Measurements from ENCODE around the gene NUAK2. TPM values are rescaled to one million over a fixed set of nuclear protein-coding genes. Genes with fewer than 3 reads are reported as not detected.

Gene NUAK2
- total RNA-seq, 1 experiment from 2014 or later: 25.7 TPM

- CTCF ChIA-PET: no interaction called here
- H3K36me3 Mint-ChIP-seq (ENCODE audit: insufficient read depth, unreplicated experiment): peaks cover 90% of the 10 kb centered on the region
These were observed 10.4 kb downstream of the NUAK2 start for GRCh38 chr1:205310976-205311704.

DNA sequence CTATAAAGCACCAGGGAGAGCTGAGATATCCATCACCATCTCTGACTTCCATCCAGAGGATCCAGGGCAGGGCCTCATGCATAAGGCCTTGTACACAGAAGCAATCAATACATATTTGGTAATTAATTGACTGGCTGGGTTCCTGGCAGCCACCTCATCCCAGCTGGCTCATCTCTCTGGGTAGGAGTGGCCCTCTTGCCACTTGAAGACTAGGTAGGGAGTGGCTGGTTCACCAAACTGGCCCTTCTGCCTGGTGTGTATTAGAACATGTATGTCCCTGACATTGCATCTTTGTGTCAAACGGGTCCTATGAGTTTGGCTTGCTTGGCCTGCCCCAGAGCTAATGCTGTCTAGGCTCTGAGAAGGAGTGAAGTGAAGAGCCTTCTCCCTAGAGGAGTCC is 11.8 kb downstream of the NUAK2 start:
- H3K36me3 ChIP-seq (ENCODE audit: control insufficient read depth, insufficient read depth, low read length): peaks cover 6% of the 10 kb centered on the region
- CTCF ChIA-PET: no interaction called here
- POLR2A ChIA-PET: interaction anchor here (1.3 kb wide), 1 partner anchor 8 kb away, joined by 3 read pairs; no protein-coding TSS in a partner anchor

More at GRCh38 chr1:205310976-205311704, 10.4 kb downstream of the NUAK2 start:
- H3K9me3 ChIP-seq: no peaks in the 10 kb centered on the region
- H3K36me3 ChIP-seq (ENCODE audit: control insufficient read depth, insufficient read depth, low read length): peaks cover 5% of the 10 kb centered on the region
- TF ChIP-seq, protein P1, sequence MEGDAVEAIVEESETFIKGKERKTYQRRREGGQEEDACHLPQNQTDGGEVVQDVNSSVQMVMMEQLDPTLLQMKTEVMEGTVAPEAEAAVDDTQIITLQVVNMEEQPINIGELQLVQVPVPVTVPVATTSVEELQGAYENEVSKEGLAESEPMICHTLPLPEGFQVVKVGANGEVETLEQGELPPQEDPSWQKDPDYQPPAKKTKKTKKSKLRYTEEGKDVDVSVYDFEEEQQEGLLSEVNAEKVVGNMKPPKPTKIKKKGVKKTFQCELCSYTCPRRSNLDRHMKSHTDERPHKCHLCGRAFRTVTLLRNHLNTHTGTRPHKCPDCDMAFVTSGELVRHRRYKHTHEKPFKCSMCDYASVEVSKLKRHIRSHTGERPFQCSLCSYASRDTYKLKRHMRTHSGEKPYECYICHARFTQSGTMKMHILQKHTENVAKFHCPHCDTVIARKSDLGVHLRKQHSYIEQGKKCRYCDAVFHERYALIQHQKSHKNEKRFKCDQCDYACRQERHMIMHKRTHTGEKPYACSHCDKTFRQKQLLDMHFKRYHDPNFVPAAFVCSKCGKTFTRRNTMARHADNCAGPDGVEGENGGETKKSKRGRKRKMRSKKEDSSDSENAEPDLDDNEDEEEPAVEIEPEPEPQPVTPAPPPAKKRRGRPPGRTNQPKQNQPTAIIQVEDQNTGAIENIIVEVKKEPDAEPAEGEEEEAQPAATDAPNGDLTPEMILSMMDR (IDR thresholded peaks at IDR 0.05; ENCODE audit: insufficient read depth in 1 of 2, low read depth in 1 of 2, low read length in 1 of 2, severe bottlenecking in 1 of 2, unreplicated experiment in 1 of 2): no peak
- Mint-ChIP-seq H3K9me3 (ENCODE audit: unreplicated experiment) (no peaks in the 10 kb centered on the region), H3K27me3 (ENCODE audit: insufficient read depth, unreplicated experiment) (no peaks in the 10 kb centered on the region), H3K4me1 (ENCODE audit: low read depth, unreplicated experiment) (peaks cover 24% of the 10 kb centered on the region), H3K27ac (ENCODE audit: unreplicated experiment) (peak overlapping the region; percentile 66), H3K4me3 (ENCODE audit: unreplicated experiment) (no peak overlapping the region)
- intact Hi-C loops (cut with micrococcal nuclease; ENCODE audit: unreplicated experiment): no loop called here
- H3K4me3 ChIP-seq (ENCODE audit: low read depth, low read length): no peak overlapping the region
- POLR2A ChIA-PET: interaction anchor here (0.5 kb wide), 1 partner anchor 138 kb away, joined by 3 read pairs; no protein-coding TSS in a partner anchor
- H3K27me3 ChIP-seq (replicated peaks; ENCODE audit: control insufficient read depth, insufficient read depth, low read length): no peaks in the 10 kb centered on the region
- DNase-seq: no peak
- no TSS peak for BruUV-seq (replicated peaks)
- peaks cover 47% of the 10 kb centered on the region for H3K4me1 ChIP-seq

DNA sequence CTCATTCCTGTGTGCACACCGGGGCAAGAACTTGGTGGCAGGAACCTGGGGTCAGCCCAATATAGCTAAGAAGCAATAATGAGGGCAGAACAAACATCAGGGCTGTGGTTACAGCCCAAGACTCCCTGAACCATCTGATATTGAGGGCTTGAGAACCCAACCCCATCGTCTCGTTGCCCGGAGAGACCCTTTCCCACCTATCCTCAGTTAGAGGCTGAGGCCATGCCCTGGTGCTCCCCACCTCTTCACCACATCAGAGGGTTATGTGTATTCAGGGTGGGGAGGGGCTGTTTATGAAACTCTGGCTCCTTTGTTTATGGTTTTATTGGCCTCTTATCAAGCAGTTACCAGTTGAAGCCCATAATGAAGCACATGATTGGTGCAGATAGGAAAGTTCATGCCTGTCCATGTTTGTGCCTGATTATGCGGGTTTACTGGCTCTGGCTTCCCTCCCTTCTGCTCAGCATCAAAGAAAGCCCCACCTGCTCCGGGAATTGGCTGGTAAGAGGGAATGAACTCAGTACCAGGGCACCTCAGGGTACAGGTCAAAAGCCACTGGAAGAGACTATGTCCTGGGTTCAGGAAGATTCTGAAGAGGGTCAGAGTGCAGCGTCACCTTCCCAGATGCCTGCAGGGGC is 14.5 kb downstream of the NUAK2 start:
- peaks cover 99% of the 10 kb centered on the region for H3K36me3 Mint-ChIP-seq (ENCODE audit: insufficient read depth, unreplicated experiment)
- H3K9me3 ChIP-seq: no peaks in the 10 kb centered on the region
- CTCF ChIA-PET: interaction anchor here (1.2 kb wide), 1 partner anchor 34 kb away, joined by 3 read pairs; no protein-coding TSS in a partner anchor
- H3K9me3 Mint-ChIP-seq (ENCODE audit: unreplicated experiment): no peaks in the 10 kb centered on the region
- peak overlapping the region; percentile 22 for H3K4me3 Mint-ChIP-seq (ENCODE audit: unreplicated experiment)
- TF ChIP-seq, protein P1 (IDR thresholded peaks at IDR 0.05; ENCODE audit: insufficient read depth in 1 of 2, low read depth in 1 of 2, low read length in 1 of 2, severe bottlenecking in 1 of 2, unreplicated experiment in 1 of 2): no peak
- peak overlapping the region; percentile 59 for H3K27ac Mint-ChIP-seq (ENCODE audit: unreplicated experiment)
- H3K27me3 Mint-ChIP-seq (ENCODE audit: insufficient read depth, unreplicated experiment): no peaks in the 10 kb centered on the region
- no peak overlapping the region for H3K4me3 ChIP-seq (ENCODE audit: low read depth, low read length)
- H3K4me1 Mint-ChIP-seq (ENCODE audit: low read depth, unreplicated experiment): peaks cover 40% of the 10 kb centered on the region
- H3K27me3 ChIP-seq (replicated peaks; ENCODE audit: control insufficient read depth, insufficient read depth, low read length): no peaks in the 10 kb centered on the region
- DNase-seq: peak; percentile 49 to 77
- peaks cover 43% of the 10 kb centered on the region for H3K4me1 ChIP-seq
- POLR2A ChIA-PET: no interaction called here
- intact Hi-C loops (cut with micrococcal nuclease; ENCODE audit: unreplicated experiment): no loop called here
- no TSS peak for BruUV-seq (replicated peaks)
- peaks cover 13% of the 10 kb centered on the region for H3K36me3 ChIP-seq (ENCODE audit: control insufficient read depth, insufficient read depth, low read length)

More for the DNA sequence above, 11.8 kb downstream of the NUAK2 start:
- no TSS peak for BruUV-seq (replicated peaks)
- no peak for DNase-seq
- TF ChIP-seq, protein P1 (IDR thresholded peaks at IDR 0.05; ENCODE audit: insufficient read depth in 1 of 2, low read depth in 1 of 2, low read length in 1 of 2, severe bottlenecking in 1 of 2, unreplicated experiment in 1 of 2): no peak
- peaks cover 33% of the 10 kb centered on the region for H3K4me1 ChIP-seq
- no peaks in the 10 kb centered on the region for H3K9me3 ChIP-seq
- intact Hi-C loops (cut with micrococcal nuclease; ENCODE audit: unreplicated experiment): no loop called here
- Mint-ChIP-seq H3K27me3 (ENCODE audit: insufficient read depth, unreplicated experiment) (no peaks in the 10 kb centered on the region), H3K4me3 (ENCODE audit: unreplicated experiment) (no peak overlapping the region), H3K27ac (ENCODE audit: unreplicated experiment) (no peak overlapping the region), H3K36me3 (ENCODE audit: insufficient read depth, unreplicated experiment) (peaks cover 100% of the 10 kb centered on the region), H3K4me1 (ENCODE audit: low read depth, unreplicated experiment) (peaks cover 28% of the 10 kb centered on the region), H3K9me3 (ENCODE audit: unreplicated experiment) (no peaks in the 10 kb centered on the region)
- H3K4me3 ChIP-seq (ENCODE audit: low read depth, low read length): no peak overlapping the region
- no peaks in the 10 kb centered on the region for H3K27me3 ChIP-seq (replicated peaks; ENCODE audit: control insufficient read depth, insufficient read depth, low read length)
